Ishikawa (cell line): ENCODE results near the gene PLPP7.

Experiments
- EGR1 ChIP-seq: IDR thresholded peaks from 2 replicates; pipeline ENCODE4 v1.6.1; 2012
- MAX ChIP-seq: IDR thresholded peaks from 2 replicates; pipeline ENCODE4 v1.6.1; 2012

GRCh38 chr9:131277287-131277909, 12.1 kb upstream of the PLPP7 start:
- TF ChIP-seq MAX (no peak), EGR1 (no peak; the same call in 1 of the 2 replicates)
